H9 (cell line): ENCODE measurements around the gene MAP3K12. TPM values are rescaled to one million over a fixed set of nuclear protein-coding genes. Genes with fewer than 3 reads are reported as not detected.
A peak's percentile ranks its signal among the peaks of the same experiment; 100 is the strongest.

Source experiments
- DNase-seq: peaks from one replicate; pipeline ENCODE4 v3.0.0-alpha.2; 2017
- H2AFZ ChIP-seq: one replicate; pipeline ENCODE4 v1.6.1; 2013; ENCODE audit warnings: mild to moderate bottlenecking, low read length, control low read depth, moderate library complexity
- H2AK5ac ChIP-seq: 2 replicates; pipeline ENCODE4 v1.6.1; 2013; ENCODE audit warnings: low read length, control low read depth, mixed read lengths; ENCODE audit not compliant: insufficient read length
- H2BK120ac ChIP-seq: one replicate; pipeline ENCODE4 v1.6.1; 2013; ENCODE audit warnings: low read depth, mild to moderate bottlenecking, low read length, control low read depth, inconsistent platforms; ENCODE audit not compliant: poor library complexity, severe bottlenecking
- H2BK12ac ChIP-seq: 2 replicates; pipeline ENCODE4 v1.6.1; 2013; ENCODE audit warnings: low read length, control low read depth, mixed read lengths, low read depth; ENCODE audit not compliant: insufficient read length
- H2BK15ac ChIP-seq: 2 replicates; pipeline ENCODE4 v1.6.1; 2013; ENCODE audit warnings: low read depth, low read length, control low read depth
- H2BK20ac ChIP-seq: one replicate; pipeline ENCODE4 v1.6.1; 2013; ENCODE audit warnings: low read depth, mild to moderate bottlenecking, low read length, control low read depth, inconsistent platforms; ENCODE audit not compliant: poor library complexity, severe bottlenecking
- H2BK5ac ChIP-seq: 2 replicates; pipeline ENCODE4 v1.6.1; 2013; ENCODE audit warnings: low read length, control low read depth, mixed read lengths; ENCODE audit not compliant: insufficient read length
- H3K14ac ChIP-seq: 2 replicates; pipeline ENCODE4 v1.6.1; 2013; ENCODE audit warnings: low read length, control low read depth; ENCODE audit not compliant: insufficient read depth
- H3K18ac ChIP-seq: 2 replicates; pipeline ENCODE4 v1.6.1; 2013; ENCODE audit warnings: low read depth, mild to moderate bottlenecking, mixed read lengths, low read length, control low read depth; ENCODE audit not compliant: insufficient read length
- H3K23ac ChIP-seq: 2 replicates; pipeline ENCODE4 v1.6.1; 2013; ENCODE audit warnings: low read length, control low read depth, mixed read lengths, low read depth; ENCODE audit not compliant: insufficient read length
- H3K23me2 ChIP-seq: 2 replicates; pipeline ENCODE4 v1.6.1; 2013; ENCODE audit warnings: low read depth, mild to moderate bottlenecking, mixed read lengths, low read length, control low read depth; ENCODE audit not compliant: insufficient read length, poor library complexity, severe bottlenecking
- H3K27ac ChIP-seq: 2 replicates; pipeline ENCODE4 v1.5.1; 2013; ENCODE audit warnings: low read length, control low read depth, mixed read lengths, low read depth; ENCODE audit not compliant: insufficient read length
- H3K27me3 ChIP-seq: 2 replicates; pipeline ENCODE4 v1.6.1; 2013; ENCODE audit warnings: low read length, control low read depth, inconsistent platforms; ENCODE audit not compliant: insufficient read depth
- H3K4ac ChIP-seq: 2 replicates; pipeline ENCODE4 v1.6.1; 2013; ENCODE audit warnings: low read depth, mild to moderate bottlenecking, control low read depth, inconsistent platforms, low read length, moderate library complexity
- H3K4me1 ChIP-seq: 2 replicates; pipeline ENCODE4 v1.6.1; 2013; ENCODE audit warnings: low read length, control low read depth, inconsistent platforms; ENCODE audit not compliant: insufficient read depth
- H3K4me2 ChIP-seq: 2 replicates; pipeline ENCODE4 v1.6.1; 2013; ENCODE audit warnings: low read length, control low read depth, mixed read lengths; ENCODE audit not compliant: insufficient read length, insufficient read depth
- H3K56ac ChIP-seq: 2 replicates; pipeline ENCODE4 v1.6.1; 2013; ENCODE audit warnings: low read depth, mild to moderate bottlenecking, mixed read lengths, low read length, control low read depth; ENCODE audit not compliant: insufficient read length
- H3K79me1 ChIP-seq: 2 replicates; pipeline ENCODE4 v1.6.1; 2013; ENCODE audit warnings: low read depth, mild to moderate bottlenecking, moderate library complexity, low read length, control low read depth, inconsistent platforms; ENCODE audit not compliant: insufficient read depth, poor library complexity, severe bottlenecking
- H3K79me2 ChIP-seq: 2 replicates; pipeline ENCODE4 v1.6.1; 2013; ENCODE audit warnings: low read length, control low read depth, inconsistent platforms; ENCODE audit not compliant: insufficient read depth
- H3K9ac ChIP-seq: 2 replicates; pipeline ENCODE4 v1.6.1; 2013; ENCODE audit warnings: low read length, control low read depth, mixed read lengths; ENCODE audit not compliant: insufficient read length; ENCODE audit errors: extremely low read depth
- H3K9me3 ChIP-seq: one replicate; pipeline ENCODE4 v1.6.1; 2013; ENCODE audit warnings: low read depth, low read length, inconsistent platforms; ENCODE audit not compliant: control insufficient read depth
- H3T11ph ChIP-seq: one replicate; pipeline ENCODE4 v1.6.1; 2013; ENCODE audit warnings: mild to moderate bottlenecking, low read length, control low read depth, inconsistent platforms
- H4K20me1 ChIP-seq: one replicate; pipeline ENCODE4 v1.6.1; 2013; ENCODE audit not compliant: control insufficient read depth, insufficient read length, insufficient read depth
- H4K5ac ChIP-seq: 2 replicates; pipeline ENCODE4 v1.6.1; 2013; ENCODE audit warnings: low read depth, mild to moderate bottlenecking, mixed read lengths, low read length, control low read depth; ENCODE audit not compliant: insufficient read length
- H4K8ac ChIP-seq: replicated peaks from 2 replicates; pipeline ENCODE4 v1.6.1; 2013; ENCODE audit warnings: low read length, control low read depth, mixed read lengths, low read depth; ENCODE audit not compliant: insufficient read length
- H4K91ac ChIP-seq: 2 replicates; pipeline ENCODE4 v1.6.1; 2013; ENCODE audit warnings: low read depth, mild to moderate bottlenecking, moderate library complexity, mixed read lengths, low read length, control low read depth; ENCODE audit not compliant: insufficient read length
- H3K27ac Mint-ChIP-seq, 3 experiments: 2 replicates in 2 of 3; 3 replicates in 1 of 3; pipeline ENCODE4 v1.8.0; 2020 to 2021; ENCODE audit warnings: mixed read lengths in 3 of 3, mild to moderate bottlenecking in 1 of 3, moderate library complexity in 1 of 3
- H3K27me3 Mint-ChIP-seq: 2 replicates; pipeline ENCODE4 v1.8.0; 2021; ENCODE audit warnings: low read depth, mild to moderate bottlenecking, moderate library complexity, mixed read lengths
- H3K36me3 Mint-ChIP-seq, 3 experiments: 2 replicates in 2 of 3; 3 replicates in 1 of 3; pipeline ENCODE4 v1.8.0; 2020 to 2021; ENCODE audit warnings: low read depth in 3 of 3, mixed read lengths in 3 of 3; ENCODE audit not compliant: insufficient read depth in 1 of 3
- H3K4me1 Mint-ChIP-seq, 2 experiments: 2 replicates each; pipeline ENCODE4 v1.8.0; 2020; ENCODE audit warnings: mixed read lengths in 2 of 2
- H3K4me3 Mint-ChIP-seq, 2 experiments: 2 replicates in 1 of 2; 3 replicates in 1 of 2; pipeline ENCODE4 v1.8.0; 2020 to 2021; ENCODE audit warnings: mild to moderate bottlenecking in 2 of 2, mixed read lengths in 2 of 2, moderate library complexity in 1 of 2
- H3K9me3 Mint-ChIP-seq, 2 experiments: 2 replicates in 1 of 2; 3 replicates in 1 of 2; pipeline ENCODE4 v1.8.0; 2020; ENCODE audit warnings: mild to moderate bottlenecking in 2 of 2, mixed read lengths in 2 of 2, moderate library complexity in 1 of 2
- WGBS: extraction: QIAGEN DNeasy Blood & Tissue Kit; methylation state at CpG from one replicate; pipeline ENCODE4 v1.1.7; 2013; ENCODE audit warnings: missing lambda C conversion rate, low lambda C conversion rate, mixed read lengths; ENCODE audit not compliant: insufficient read length; ENCODE audit errors: extremely low coverage; 5-methylcytosine and 5-hydroxymethylcytosine counted together
- total RNA-seq: library from RNA; stranded (reverse); gene quantifications from 2 replicates; pipeline ENCODE4 v1.2.1, GENCODE V29; 2021
- TF ChIP-seq, protein P1 (sequence below): fragments of 200-600 bp; sonication (generic); conservative IDR thresholded peaks from 3 replicates; pipeline ENCODE4 v1.8.0; 2021; ENCODE audit warnings: antibody characterized with exemption, mild to moderate bottlenecking

The MAP3K12 gene
- total RNA-seq, 1 experiment from 2014 or later, result 22.3 TPM

GRCh38 chr12:53485955-53486735 is 13.1 kb downstream of the MAP3K12 start:
- no peaks in the 10 kb centered on the region for H3K9me3 Mint-ChIP-seq
- H3K4me3 Mint-ChIP-seq, result no peak overlapping the region
- Histone ChIP-seq H3K23ac (no peak overlapping the region), H2BK20ac (no peak overlapping the region), H3K27me3 (no peaks in the 10 kb centered on the region), H3K27ac (no peak overlapping the region), H2BK5ac (no peak overlapping the region), H3K4me2 (no peak overlapping the region), H3K9ac (no peak overlapping the region), H2AK5ac (no peak overlapping the region), H4K5ac (no peak overlapping the region), H2AFZ (no peak overlapping the region), H4K20me1 (peaks cover 2% of the 10 kb centered on the region), H2BK15ac (no peak overlapping the region), H4K8ac (no peak overlapping the region), H2BK12ac (no peak overlapping the region), H3K79me2 (no peaks in the 10 kb centered on the region), H3K79me1 (no peaks in the 10 kb centered on the region), H3K4ac (no peak overlapping the region), H2BK120ac (no peak overlapping the region), H3K14ac (no peak overlapping the region), H3K4me1 (no peaks in the 10 kb centered on the region), H3T11ph (no peak overlapping the region), H3K9me3 (no peaks in the 10 kb centered on the region), H3K56ac (no peak overlapping the region), H3K23me2 (no peaks in the 10 kb centered on the region), H4K91ac (no peak overlapping the region), H3K18ac (no peak overlapping the region)
- H3K27me3 Mint-ChIP-seq, result peaks cover 1% of the 10 kb centered on the region; the same call in 1 of the 2 replicates
- H3K36me3 Mint-ChIP-seq, result peaks cover 29 to 52% (median 49%) of the 10 kb centered on the region in 3 experiments
- H3K4me1 Mint-ChIP-seq, result peaks cover 16 to 17% of the 10 kb centered on the region in 2 experiments
- H3K27ac Mint-ChIP-seq, result peak overlapping the region in 2 of 3 experiments; percentile 64 to 80; a peak in 4 of 7 replicates
- no CpG with 5 or more reads among the region's 10 CpGs for WGBS
- TF ChIP-seq, protein P1, sequence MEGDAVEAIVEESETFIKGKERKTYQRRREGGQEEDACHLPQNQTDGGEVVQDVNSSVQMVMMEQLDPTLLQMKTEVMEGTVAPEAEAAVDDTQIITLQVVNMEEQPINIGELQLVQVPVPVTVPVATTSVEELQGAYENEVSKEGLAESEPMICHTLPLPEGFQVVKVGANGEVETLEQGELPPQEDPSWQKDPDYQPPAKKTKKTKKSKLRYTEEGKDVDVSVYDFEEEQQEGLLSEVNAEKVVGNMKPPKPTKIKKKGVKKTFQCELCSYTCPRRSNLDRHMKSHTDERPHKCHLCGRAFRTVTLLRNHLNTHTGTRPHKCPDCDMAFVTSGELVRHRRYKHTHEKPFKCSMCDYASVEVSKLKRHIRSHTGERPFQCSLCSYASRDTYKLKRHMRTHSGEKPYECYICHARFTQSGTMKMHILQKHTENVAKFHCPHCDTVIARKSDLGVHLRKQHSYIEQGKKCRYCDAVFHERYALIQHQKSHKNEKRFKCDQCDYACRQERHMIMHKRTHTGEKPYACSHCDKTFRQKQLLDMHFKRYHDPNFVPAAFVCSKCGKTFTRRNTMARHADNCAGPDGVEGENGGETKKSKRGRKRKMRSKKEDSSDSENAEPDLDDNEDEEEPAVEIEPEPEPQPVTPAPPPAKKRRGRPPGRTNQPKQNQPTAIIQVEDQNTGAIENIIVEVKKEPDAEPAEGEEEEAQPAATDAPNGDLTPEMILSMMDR, result no peak
- no peak for DNase-seq
